OCI-LY1 (cell line): ENCODE results near the gene ASCC1.

Source experiments
- H2AFZ ChIP-seq: fragments of 200-600 bp; sonication (generic), shearing (Covaris generic); 2 replicates; pipeline ENCODE4 v1.6.0; 2014; ENCODE audit warnings: antibody characterized with exemption, mild to moderate bottlenecking, low read length
- H3F3A ChIP-seq: fragments of 200-600 bp; sonication (generic), shearing (Covaris generic); 2 replicates; pipeline ENCODE4 v1.6.0; 2014; ENCODE audit warnings: mild to moderate bottlenecking, antibody characterized with exemption, low read length, moderate library complexity; ENCODE audit not compliant: insufficient read depth
- H3K27ac ChIP-seq: fragments of 200-600 bp; sonication (generic); 2 replicates; pipeline ENCODE4 v1.5.1; 2014; ENCODE audit warnings: low read length, mixed run types, mild to moderate bottlenecking, low read depth; ENCODE audit not compliant: poor library complexity, severe bottlenecking
- H3K27me3 ChIP-seq: fragments of 200-600 bp; sonication (generic); 2 replicates; pipeline ENCODE4 v1.6.0; 2014; ENCODE audit warnings: antibody characterized with exemption, mild to moderate bottlenecking, low read length, moderate library complexity; ENCODE audit not compliant: insufficient read depth
- H3K36me3 ChIP-seq: fragments of 200-600 bp; sonication (generic); 2 replicates; pipeline ENCODE4 v1.6.1; 2014; ENCODE audit warnings: mild to moderate bottlenecking, antibody characterized with exemption, low read length, moderate library complexity, mixed read lengths; ENCODE audit not compliant: insufficient read depth
- H3K4me1 ChIP-seq: fragments of 200-600 bp; sonication (generic); 2 replicates; pipeline ENCODE4 v1.5.1; 2014; ENCODE audit warnings: mild to moderate bottlenecking, low read length, moderate library complexity; ENCODE audit not compliant: insufficient read depth, severe bottlenecking
- H3K4me2 ChIP-seq: fragments of 200-600 bp; sonication (generic), shearing (Covaris generic); 2 replicates; pipeline ENCODE4 v1.6.1; 2014; ENCODE audit warnings: low read length
- H3K4me3 ChIP-seq: fragments of 200-600 bp; sonication (generic); 2 replicates; pipeline ENCODE4 v1.5.1; 2014; ENCODE audit warnings: low read length, low read depth, mild to moderate bottlenecking, mixed read lengths; ENCODE audit not compliant: poor library complexity, severe bottlenecking
- H3K79me2 ChIP-seq: fragments of 200-600 bp; shearing (Covaris generic); 2 replicates; pipeline ENCODE4 v1.6.1; 2016; ENCODE audit warnings: mixed run types, low read length, mixed read lengths; ENCODE audit not compliant: insufficient read depth
- H3K9ac ChIP-seq: fragments of 200-600 bp; sonication (generic), shearing (Covaris generic); 2 replicates; pipeline ENCODE4 v1.6.1; 2014; ENCODE audit warnings: mild to moderate bottlenecking, low read length, mixed read lengths
- H3K9me2 ChIP-seq: fragments of 200-600 bp; sonication (generic), shearing (Covaris generic); 2 replicates; pipeline ENCODE4 v1.6.1; 2014; ENCODE audit warnings: low read depth, mild to moderate bottlenecking, low read length, mixed read lengths
- H3K9me3 ChIP-seq: fragments of 200-600 bp; shearing (Covaris generic); 2 replicates; pipeline ENCODE4 v1.6.1; 2014; ENCODE audit warnings: low read length, mixed read lengths
- H4K20me1 ChIP-seq: fragments of 200-600 bp; sonication (generic), shearing (Covaris generic); 2 replicates; pipeline ENCODE4 v1.6.0; 2016; ENCODE audit warnings: mild to moderate bottlenecking, low read length; ENCODE audit not compliant: insufficient read depth
- EZH2 ChIP-seq: fragments of 200-600 bp; sonication (generic), shearing (Covaris generic); IDR thresholded peaks from 2 replicates; pipeline ENCODE4 v1.8.0; 2017; ENCODE audit warnings: borderline replicate concordance, mixed run types, mild to moderate bottlenecking, antibody characterized with exemption, low read length, moderate library complexity, mixed read lengths
- TF ChIP-seq, protein P1 (sequence below): fragments of 200-600 bp; sonication (generic), shearing (Covaris generic); IDR thresholded peaks from 2 replicates; pipeline ENCODE4 v1.5.1; 2017; ENCODE audit warnings: mild to moderate bottlenecking, antibody characterized with exemption, low read length, moderate library complexity, mixed read lengths

The ASCC1 gene

DNA sequence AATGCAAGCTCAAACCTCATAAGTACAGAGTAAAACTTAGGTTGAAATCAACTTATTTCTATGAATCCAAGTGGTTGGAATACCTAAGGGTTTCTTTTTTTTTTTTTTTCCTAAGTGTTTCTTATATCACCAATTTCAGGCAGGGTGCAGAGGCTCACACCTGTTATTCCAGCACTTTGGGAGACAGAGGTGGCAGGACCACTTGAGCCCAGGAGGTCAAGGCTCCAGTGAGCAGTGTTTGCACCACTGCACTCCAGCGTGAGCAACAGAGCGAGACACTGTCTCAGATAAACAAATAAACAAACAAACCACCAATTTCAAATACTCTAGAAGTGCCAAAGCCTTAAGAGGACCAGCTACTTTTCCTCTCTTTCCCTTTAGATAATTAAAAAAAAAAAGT lies 88.5 kb downstream of the ASCC1 start:
- Histone ChIP-seq H3K9me2 (no peaks in the 10 kb centered on the region), H3K36me3 (peaks cover 11% of the 10 kb centered on the region; the same call in 1 of the 2 replicates)

DNA sequence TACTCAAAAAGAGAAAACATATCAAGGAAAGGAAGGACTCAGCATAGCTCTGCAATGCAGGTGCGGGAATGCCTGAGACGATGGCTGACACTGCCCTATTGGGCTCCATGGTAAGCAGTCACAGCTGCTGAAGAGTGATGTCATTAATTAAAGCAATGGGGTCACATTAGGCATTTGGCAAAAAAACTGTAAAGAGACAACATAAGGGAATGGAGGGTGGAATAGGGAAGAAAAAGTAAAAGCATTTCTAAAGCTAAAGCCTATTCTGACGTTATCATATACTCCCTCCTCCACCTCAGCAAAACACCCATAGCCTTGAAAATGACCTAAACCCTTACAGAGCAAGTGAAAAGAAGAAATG lies 89.2 kb downstream of the ASCC1 start:
- H3F3A ChIP-seq, result no peaks in the 10 kb centered on the region
- peaks cover 17% of the 10 kb centered on the region for H3K36me3 ChIP-seq
- no peaks in the 10 kb centered on the region for H3K9me2 ChIP-seq
- no peaks in the 10 kb centered on the region for H3K9me3 ChIP-seq
- H3K4me2 ChIP-seq, result no peak overlapping the region
- H2AFZ ChIP-seq, result no peak overlapping the region
- no peak overlapping the region for H3K4me3 ChIP-seq
- TF ChIP-seq EZH2, result no peak
- TF ChIP-seq, protein P1, sequence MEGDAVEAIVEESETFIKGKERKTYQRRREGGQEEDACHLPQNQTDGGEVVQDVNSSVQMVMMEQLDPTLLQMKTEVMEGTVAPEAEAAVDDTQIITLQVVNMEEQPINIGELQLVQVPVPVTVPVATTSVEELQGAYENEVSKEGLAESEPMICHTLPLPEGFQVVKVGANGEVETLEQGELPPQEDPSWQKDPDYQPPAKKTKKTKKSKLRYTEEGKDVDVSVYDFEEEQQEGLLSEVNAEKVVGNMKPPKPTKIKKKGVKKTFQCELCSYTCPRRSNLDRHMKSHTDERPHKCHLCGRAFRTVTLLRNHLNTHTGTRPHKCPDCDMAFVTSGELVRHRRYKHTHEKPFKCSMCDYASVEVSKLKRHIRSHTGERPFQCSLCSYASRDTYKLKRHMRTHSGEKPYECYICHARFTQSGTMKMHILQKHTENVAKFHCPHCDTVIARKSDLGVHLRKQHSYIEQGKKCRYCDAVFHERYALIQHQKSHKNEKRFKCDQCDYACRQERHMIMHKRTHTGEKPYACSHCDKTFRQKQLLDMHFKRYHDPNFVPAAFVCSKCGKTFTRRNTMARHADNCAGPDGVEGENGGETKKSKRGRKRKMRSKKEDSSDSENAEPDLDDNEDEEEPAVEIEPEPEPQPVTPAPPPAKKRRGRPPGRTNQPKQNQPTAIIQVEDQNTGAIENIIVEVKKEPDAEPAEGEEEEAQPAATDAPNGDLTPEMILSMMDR, result no peak
- no peaks in the 10 kb centered on the region for H3K79me2 ChIP-seq
- H3K27me3 ChIP-seq, result no peaks in the 10 kb centered on the region
- peaks cover 3% of the 10 kb centered on the region for H3K4me1 ChIP-seq
- H3K27ac ChIP-seq, result no peak overlapping the region
- no peak overlapping the region for H3K9ac ChIP-seq
- H4K20me1 ChIP-seq, result no peaks in the 10 kb centered on the region

More for the DNA sequence above, 88.5 kb downstream of the ASCC1 start:
- Histone ChIP-seq H3K4me1 (peaks cover 10% of the 10 kb centered on the region), H4K20me1 (no peaks in the 10 kb centered on the region), H3K27ac (no peak overlapping the region), H3K79me2 (no peaks in the 10 kb centered on the region), H3F3A (no peaks in the 10 kb centered on the region), H3K9me3 (no peaks in the 10 kb centered on the region), H3K4me2 (no peak overlapping the region), H2AFZ (no peak overlapping the region), H3K9ac (no peak overlapping the region), H3K27me3 (no peaks in the 10 kb centered on the region), H3K4me3 (no peak overlapping the region)
- no peak for TF ChIP-seq EZH2

DNA sequence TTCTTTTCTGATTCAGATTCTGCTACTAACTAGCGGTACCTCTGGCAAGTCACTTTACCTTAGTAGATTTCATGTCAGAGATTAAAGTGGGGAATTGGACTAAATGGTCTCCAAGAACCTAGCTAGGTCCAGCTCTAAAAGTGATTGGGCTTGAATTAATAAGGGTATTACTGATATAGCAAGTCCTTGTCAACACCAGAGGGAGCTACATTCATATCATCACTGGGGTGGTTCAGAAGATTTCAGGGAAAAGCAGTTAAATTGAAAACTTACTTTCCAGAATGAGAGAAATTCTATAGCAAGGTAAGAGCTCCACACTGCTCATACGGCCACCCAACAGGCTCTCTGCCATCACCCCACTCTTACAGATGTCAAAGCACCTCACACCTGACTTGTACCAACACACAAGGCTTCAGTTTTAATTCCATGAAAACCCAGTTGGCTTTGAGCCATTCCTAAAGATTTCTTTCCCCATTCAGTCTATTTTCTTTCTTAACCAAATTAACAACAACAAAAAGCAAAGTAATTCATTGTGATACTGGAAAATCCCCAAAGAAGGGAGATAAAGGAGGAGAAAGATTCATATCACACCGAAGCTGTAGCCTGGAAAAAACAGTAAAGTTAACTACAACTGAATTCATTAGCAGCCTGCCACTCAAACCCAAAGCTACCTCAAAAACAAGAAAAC lies 89.7 kb downstream of the ASCC1 start:
- Histone ChIP-seq H3K36me3 (peaks cover 23% of the 10 kb centered on the region), H3K4me1 (no peaks in the 10 kb centered on the region), H3K27me3 (no peaks in the 10 kb centered on the region), H3K9me2 (no peaks in the 10 kb centered on the region), H3K9ac (no peak overlapping the region), H2AFZ (no peak overlapping the region), H3K27ac (no peak overlapping the region), H3K4me3 (no peak overlapping the region), H3K79me2 (no peaks in the 10 kb centered on the region), H3F3A (no peaks in the 10 kb centered on the region), H3K4me2 (no peak overlapping the region), H3K9me3 (no peaks in the 10 kb centered on the region), H4K20me1 (no peaks in the 10 kb centered on the region)
- no peak for TF ChIP-seq EZH2
- TF ChIP-seq, protein P1, result peak; percentile 61

DNA sequence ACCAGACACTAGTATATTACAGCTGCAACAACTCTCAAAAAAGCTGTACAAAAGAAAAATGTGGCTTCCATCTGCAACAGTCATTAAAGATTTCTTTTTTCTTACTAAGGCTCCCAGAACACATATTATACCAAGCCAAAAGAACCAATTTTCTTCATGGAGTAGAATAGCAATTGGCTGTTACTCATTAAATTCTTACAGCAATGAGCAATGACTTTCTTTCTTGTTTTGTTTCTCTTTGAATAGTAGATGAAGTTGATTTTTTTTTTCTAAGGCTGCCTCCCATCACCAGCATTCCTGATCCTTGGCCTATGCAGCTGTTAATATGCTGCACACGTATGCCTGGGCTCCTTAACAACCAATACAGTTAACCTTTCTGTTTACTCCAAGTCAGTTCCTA lies 91.1 kb downstream of the ASCC1 start:
- Histone ChIP-seq H4K20me1 (no peaks in the 10 kb centered on the region), H3K4me2 (no peak overlapping the region), H2AFZ (no peak overlapping the region), H3K79me2 (no peaks in the 10 kb centered on the region), H3K9me3 (no peaks in the 10 kb centered on the region), H3F3A (no peaks in the 10 kb centered on the region), H3K27ac (no peak overlapping the region), H3K4me3 (no peak overlapping the region), H3K4me1 (no peaks in the 10 kb centered on the region), H3K9ac (no peak overlapping the region), H3K9me2 (no peaks in the 10 kb centered on the region), H3K36me3 (peaks cover 24% of the 10 kb centered on the region), H3K27me3 (no peaks in the 10 kb centered on the region)
- TF ChIP-seq, protein P1, result no peak
- no peak for TF ChIP-seq EZH2
